Suprapubic skin (tissue), 4 donors: Measurements from ENCODE around the gene GET3. TPM values are rescaled to one million over a fixed set of nuclear protein-coding genes. Genes with fewer than 3 reads are reported as not detected.

Experiments
- DNase-seq, 2 donors: peaks; one replicate each; pipeline ENCODE4 v3.0.0-alpha.2; 2019; ENCODE audit warnings: low spot score in 2 of 2
- H3K27ac ChIP-seq: fragments of 200-600 bp; sonication (generic); one replicate; pipeline ENCODE4 v1.5.1; 2019
- H3K27me3 ChIP-seq: fragments of 200-600 bp; sonication (generic); one replicate; pipeline ENCODE4 v1.5.1; 2019
- H3K36me3 ChIP-seq: fragments of 200-600 bp; sonication (generic); one replicate; pipeline ENCODE4 v1.5.1; 2019
- H3K4me1 ChIP-seq: fragments of 200-600 bp; sonication (generic); one replicate; pipeline ENCODE4 v1.5.1; 2019
- H3K4me3 ChIP-seq: fragments of 200-600 bp; sonication (generic); one replicate; pipeline ENCODE4 v1.5.1; 2019; ENCODE audit warnings: mild to moderate bottlenecking
- H3K9me3 ChIP-seq: fragments of 200-600 bp; sonication (generic); one replicate; pipeline ENCODE4 v1.5.1; 2019
- EP300 ChIP-seq: sonication (generic); formaldehyde crosslinking; IDR thresholded peaks from one replicate; pipeline ENCODE4 v1.6.1; 2017; ENCODE audit warnings: antibody characterized with exemption
- POLR2A ChIP-seq, 2 donors: fragments of 450-650 bp; IDR thresholded peaks; one replicate each; pipeline ENCODE4 v1.6.1; 2017; ENCODE audit warnings: antibody characterized with exemption in 2 of 2, mild to moderate bottlenecking in 2 of 2, moderate library complexity in 2 of 2
- POLR2AphosphoS5 ChIP-seq, 3 donors: sonication (generic); formaldehyde crosslinking; IDR thresholded peaks; one replicate each; pipeline ENCODE4 v1.6.1; 2017; ENCODE audit warnings: antibody characterized with exemption in 3 of 3
- WGBS: methylation state at CpG from one replicate; pipeline ENCODE4 v1.1.5; 2018; 5-methylcytosine and 5-hydroxymethylcytosine counted together
- total RNA-seq, 4 donors: library from RNA; depleted of rRNA; stranded (reverse); fragments of >200 nt; gene quantifications; one replicate each; pipeline ENCODE4 v1.1.0, GENCODE V29; 2016
- TF ChIP-seq, protein P1 (sequence below), 2 donors: fragments of 200-600 bp in 1 of 2; fragments of 450-650 bp in 1 of 2; sonication (generic) in 1 of 2; IDR thresholded peaks; one replicate each; pipeline ENCODE4 v1.5.1; 2016 to 2019; ENCODE audit warnings: antibody characterized with exemption in 2 of 2, mild to moderate bottlenecking in 1 of 2, moderate library complexity in 1 of 2

Gene GET3
- total RNA-seq, 4 donors from 2014 or later = 26.2 to 63.6 (median 56.9) TPM

DNA sequence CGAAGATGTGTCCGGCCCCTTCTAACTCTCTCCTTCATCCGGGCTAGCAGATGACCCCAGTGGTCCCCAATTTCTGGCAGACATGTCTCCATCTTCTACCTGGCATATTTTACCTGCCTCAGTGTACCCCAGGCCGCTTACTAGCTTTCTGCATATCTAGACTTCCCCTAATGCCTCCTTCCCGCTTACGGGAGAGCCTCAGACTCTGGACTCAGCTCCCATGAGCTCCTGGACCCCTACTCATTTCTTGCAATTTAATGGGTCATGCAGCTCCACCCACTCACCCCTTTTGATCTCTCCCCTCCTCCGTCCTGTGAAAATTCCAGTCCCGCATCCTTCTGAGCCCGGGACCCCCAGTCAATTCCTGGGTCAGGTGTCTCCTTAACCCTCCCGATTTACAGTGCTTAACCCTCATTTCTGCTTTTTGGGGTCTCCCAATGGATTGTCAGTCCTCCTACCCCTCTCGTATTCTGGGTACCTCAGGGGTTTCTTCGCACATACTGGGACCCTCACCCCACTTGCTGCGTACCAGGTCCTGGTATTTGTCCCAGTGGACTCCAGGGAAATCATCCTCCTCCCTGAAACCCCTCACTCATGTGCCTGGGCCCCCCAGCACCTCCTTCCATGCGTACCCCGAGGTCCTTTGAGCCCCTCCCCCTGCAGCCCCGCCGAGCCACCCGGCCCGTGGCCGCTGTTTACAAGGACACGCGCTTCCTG lies 53.5 kb downstream of the GET3 start:
- DNase-seq = peak in 1 of 2 donors; percentile 70
- peaks cover 69% of the 10 kb centered on the region for H3K4me1 ChIP-seq

DNA sequence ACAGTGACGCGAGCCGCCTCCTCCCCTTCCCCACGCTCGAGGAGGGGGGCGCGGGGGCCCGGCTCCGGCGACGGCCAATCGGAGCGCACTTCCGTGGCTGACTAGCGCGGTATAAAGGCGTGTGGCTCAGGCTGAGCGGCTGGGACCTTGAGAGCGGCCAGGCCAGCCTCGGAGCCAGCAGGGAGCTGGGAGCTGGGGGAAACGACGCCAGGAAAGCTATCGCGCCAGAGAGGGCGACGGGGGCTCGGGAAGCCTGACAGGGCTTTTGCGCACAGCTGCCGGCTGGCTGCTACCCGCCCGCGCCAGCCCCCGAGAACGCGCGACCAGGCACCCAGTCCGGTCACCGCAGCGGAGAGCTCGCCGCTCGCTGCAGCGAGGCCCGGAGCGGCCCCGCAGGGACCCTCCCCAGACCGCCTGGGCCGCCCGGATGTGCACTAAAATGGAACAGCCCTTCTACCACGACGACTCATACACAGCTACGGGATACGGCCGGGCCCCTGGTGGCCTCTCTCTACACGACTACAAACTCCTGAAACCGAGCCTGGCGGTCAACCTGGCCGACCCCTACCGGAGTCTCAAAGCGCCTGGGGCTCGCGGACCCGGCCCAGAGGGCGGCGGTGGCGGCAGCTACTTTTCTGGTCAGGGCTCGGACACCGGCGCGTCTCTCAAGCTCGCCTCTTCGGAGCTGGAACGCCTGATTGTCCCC lies 54.2 kb downstream of the GET3 start, which contains the start of gene JUNB:
Gene JUNB, plus strand, starts transcription at position 142 of the 706 bp plus-strand sequence. Its CDS starts 286 bp downstream, at position 428.
- DNase-seq = peak; percentile 98 to 99
- Histone ChIP-seq H3K36me3 (no peaks in the 10 kb centered on the region), H3K27me3 (no peaks in the 10 kb centered on the region), H3K4me1 (peaks cover 69% of the 10 kb centered on the region), H3K27ac (peak within 1 kb of the TSS; percentile 97), H3K9me3 (no peaks in the 10 kb centered on the region), H3K4me3 (peak within 1 kb of the TSS; percentile 88)
- TF ChIP-seq POLR2A (IDR thresholded peaks at IDR 0.05) (peak; percentile 100), EP300 (peak; percentile 76), POLR2AphosphoS5 (IDR thresholded peaks at IDR 0.05) (peak; percentile 100)
- TF ChIP-seq, protein P1, sequence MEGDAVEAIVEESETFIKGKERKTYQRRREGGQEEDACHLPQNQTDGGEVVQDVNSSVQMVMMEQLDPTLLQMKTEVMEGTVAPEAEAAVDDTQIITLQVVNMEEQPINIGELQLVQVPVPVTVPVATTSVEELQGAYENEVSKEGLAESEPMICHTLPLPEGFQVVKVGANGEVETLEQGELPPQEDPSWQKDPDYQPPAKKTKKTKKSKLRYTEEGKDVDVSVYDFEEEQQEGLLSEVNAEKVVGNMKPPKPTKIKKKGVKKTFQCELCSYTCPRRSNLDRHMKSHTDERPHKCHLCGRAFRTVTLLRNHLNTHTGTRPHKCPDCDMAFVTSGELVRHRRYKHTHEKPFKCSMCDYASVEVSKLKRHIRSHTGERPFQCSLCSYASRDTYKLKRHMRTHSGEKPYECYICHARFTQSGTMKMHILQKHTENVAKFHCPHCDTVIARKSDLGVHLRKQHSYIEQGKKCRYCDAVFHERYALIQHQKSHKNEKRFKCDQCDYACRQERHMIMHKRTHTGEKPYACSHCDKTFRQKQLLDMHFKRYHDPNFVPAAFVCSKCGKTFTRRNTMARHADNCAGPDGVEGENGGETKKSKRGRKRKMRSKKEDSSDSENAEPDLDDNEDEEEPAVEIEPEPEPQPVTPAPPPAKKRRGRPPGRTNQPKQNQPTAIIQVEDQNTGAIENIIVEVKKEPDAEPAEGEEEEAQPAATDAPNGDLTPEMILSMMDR (IDR thresholded peaks at IDR 0.05) = peak in 1 of 2 donors; percentile 5
- WGBS = 4% methylated on average over 20 of the region's 73 CpGs

More for the DNA sequence above, 53.5 kb downstream of the GET3 start:
- H3K27me3 ChIP-seq = no peaks in the 10 kb centered on the region
- no peaks in the 10 kb centered on the region for H3K9me3 ChIP-seq
- H3K27ac ChIP-seq = peak overlapping the region; percentile 97
- TF ChIP-seq, protein P1 (IDR thresholded peaks at IDR 0.05) = no peak
- H3K4me3 ChIP-seq = peak overlapping the region; percentile 88
- no peaks in the 10 kb centered on the region for H3K36me3 ChIP-seq
- WGBS = 2% methylated on average over 22 of the region's 22 CpGs

DNA sequence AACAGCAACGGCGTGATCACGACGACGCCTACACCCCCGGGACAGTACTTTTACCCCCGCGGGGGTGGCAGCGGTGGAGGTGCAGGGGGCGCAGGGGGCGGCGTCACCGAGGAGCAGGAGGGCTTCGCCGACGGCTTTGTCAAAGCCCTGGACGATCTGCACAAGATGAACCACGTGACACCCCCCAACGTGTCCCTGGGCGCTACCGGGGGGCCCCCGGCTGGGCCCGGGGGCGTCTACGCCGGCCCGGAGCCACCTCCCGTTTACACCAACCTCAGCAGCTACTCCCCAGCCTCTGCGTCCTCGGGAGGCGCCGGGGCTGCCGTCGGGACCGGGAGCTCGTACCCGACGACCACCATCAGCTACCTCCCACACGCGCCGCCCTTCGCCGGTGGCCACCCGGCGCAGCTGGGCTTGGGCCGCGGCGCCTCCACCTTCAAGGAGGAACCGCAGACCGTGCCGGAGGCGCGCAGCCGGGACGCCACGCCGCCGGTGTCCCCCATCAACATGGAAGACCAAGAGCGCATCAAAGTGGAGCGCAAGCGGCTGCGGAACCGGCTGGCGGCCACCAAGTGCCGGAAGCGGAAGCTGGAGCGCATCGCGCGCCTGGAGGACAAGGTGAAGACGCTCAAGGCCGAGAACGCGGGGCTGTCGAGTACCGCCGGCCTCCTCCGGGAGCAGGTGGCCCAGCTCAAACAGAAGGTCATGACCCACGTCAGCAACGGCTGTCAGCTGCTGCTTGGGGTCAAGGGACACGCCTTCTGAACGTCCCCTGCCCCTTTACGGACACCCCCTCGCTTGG lies 55.0 kb downstream of the GET3 start:
- Histone ChIP-seq H3K9me3 (no peaks in the 10 kb centered on the region), H3K27me3 (no peaks in the 10 kb centered on the region), H3K36me3 (no peaks in the 10 kb centered on the region), H3K4me1 (peaks cover 65% of the 10 kb centered on the region), H3K27ac (peak overlapping the region; percentile 97), H3K4me3 (peak overlapping the region; percentile 88)
- peak in 1 of 2 donors; percentile 84 for DNase-seq
- 1% methylated on average over 15 of the region's 84 CpGs for WGBS
- TF ChIP-seq POLR2A (IDR thresholded peaks at IDR 0.05) = peak in 1 of 2 donors; percentile 30
- peak in 2 of 3 donors; percentile 6 to 41 for TF ChIP-seq POLR2AphosphoS5 (IDR thresholded peaks at IDR 0.05)
- TF ChIP-seq, protein P1 (IDR thresholded peaks at IDR 0.05) = no peak

DNA sequence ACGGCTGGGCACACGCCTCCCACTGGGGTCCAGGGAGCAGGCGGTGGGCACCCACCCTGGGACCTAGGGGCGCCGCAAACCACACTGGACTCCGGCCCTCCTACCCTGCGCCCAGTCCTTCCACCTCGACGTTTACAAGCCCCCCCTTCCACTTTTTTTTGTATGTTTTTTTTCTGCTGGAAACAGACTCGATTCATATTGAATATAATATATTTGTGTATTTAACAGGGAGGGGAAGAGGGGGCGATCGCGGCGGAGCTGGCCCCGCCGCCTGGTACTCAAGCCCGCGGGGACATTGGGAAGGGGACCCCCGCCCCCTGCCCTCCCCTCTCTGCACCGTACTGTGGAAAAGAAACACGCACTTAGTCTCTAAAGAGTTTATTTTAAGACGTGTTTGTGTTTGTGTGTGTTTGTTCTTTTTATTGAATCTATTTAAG lies 55.6 kb downstream of the GET3 start:
- WGBS = under 1% methylated on average over 20 of the region's 22 CpGs
- peaks cover 3% of the 10 kb centered on the region for H3K36me3 ChIP-seq
- H3K4me3 ChIP-seq = peak overlapping the region; percentile 88
- H3K27me3 ChIP-seq = no peaks in the 10 kb centered on the region
- H3K27ac ChIP-seq = peak overlapping the region; percentile 97
- peaks cover 58% of the 10 kb centered on the region for H3K4me1 ChIP-seq
- no peak for DNase-seq
- TF ChIP-seq EP300 (no peak), POLR2AphosphoS5 (IDR thresholded peaks at IDR 0.05) (no peak), POLR2A (IDR thresholded peaks at IDR 0.05) (no peak)
- TF ChIP-seq, protein P1 (IDR thresholded peaks at IDR 0.05) = no peak
- no peaks in the 10 kb centered on the region for H3K9me3 ChIP-seq
